Heart left ventricle (tissue), 13 donors: ENCODE results near the gene ELAVL3.

ENCODE experiments used
- POLR2A ChIP-seq, 2 donors: fragments of 450-650 bp; IDR thresholded peaks; one replicate each; pipeline ENCODE4 v1.6.1; 2017; ENCODE audit warnings: antibody characterized with exemption in 2 of 2, mild to moderate bottlenecking in 2 of 2, moderate library complexity in 2 of 2
- TF ChIP-seq, protein P1 (sequence below), 12 donors: fragments of 200-600 bp; sonication (generic) in 4 of 12; IDR thresholded peaks; one replicate each; pipeline versions ENCODE4 v1.5.0 to v1.8.0; 2018 to 2022; ENCODE audit warnings: antibody characterized with exemption in 12 of 12, mild to moderate bottlenecking in 5 of 12
- donor health status: ischemic (EF 13 %, LVEDD 7.1; RV severe dilation, severe dysfunction).
- donor health status: DM: no; HTN: yes; CAD: no.
- donor health status: DM: no; HTN: no; CAD: no.
- donor health status: ischemic (EF 25% LVEDD 6.9; RV normal size, moderate dysfunction).
- donor health status: ischemic (EF 25% LVEDD 5.7; RV mildly dilated, moderate dysfunction).
- donor health status: ischemic (EF 35%, LVEDD 5.7; RV mildly dilated, moderate dysfunction).
- donor health status: nonischemic (EF 11% LVEDD 7.7; RV severe dilation, severe dysfunction).
- donor health status: DM: yes; HTN: yes; CAD: no.
- donor health status: PGD.
- donor health status: ischemic (EF 29% LVEDD 5.4; RV normal size, mild dysfunction).
- donor health status: nonischemic (EF 23%, LVEDD 6.1; RV moderate dilation, normal function).

- TF ChIP-seq, protein P1, sequence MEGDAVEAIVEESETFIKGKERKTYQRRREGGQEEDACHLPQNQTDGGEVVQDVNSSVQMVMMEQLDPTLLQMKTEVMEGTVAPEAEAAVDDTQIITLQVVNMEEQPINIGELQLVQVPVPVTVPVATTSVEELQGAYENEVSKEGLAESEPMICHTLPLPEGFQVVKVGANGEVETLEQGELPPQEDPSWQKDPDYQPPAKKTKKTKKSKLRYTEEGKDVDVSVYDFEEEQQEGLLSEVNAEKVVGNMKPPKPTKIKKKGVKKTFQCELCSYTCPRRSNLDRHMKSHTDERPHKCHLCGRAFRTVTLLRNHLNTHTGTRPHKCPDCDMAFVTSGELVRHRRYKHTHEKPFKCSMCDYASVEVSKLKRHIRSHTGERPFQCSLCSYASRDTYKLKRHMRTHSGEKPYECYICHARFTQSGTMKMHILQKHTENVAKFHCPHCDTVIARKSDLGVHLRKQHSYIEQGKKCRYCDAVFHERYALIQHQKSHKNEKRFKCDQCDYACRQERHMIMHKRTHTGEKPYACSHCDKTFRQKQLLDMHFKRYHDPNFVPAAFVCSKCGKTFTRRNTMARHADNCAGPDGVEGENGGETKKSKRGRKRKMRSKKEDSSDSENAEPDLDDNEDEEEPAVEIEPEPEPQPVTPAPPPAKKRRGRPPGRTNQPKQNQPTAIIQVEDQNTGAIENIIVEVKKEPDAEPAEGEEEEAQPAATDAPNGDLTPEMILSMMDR (IDR thresholded peaks at IDR 0.05): no peak
- no peak for TF ChIP-seq POLR2A (IDR thresholded peaks at IDR 0.05)
Observed at GRCh38 chr19:11450570-11451326, 30.1 kb downstream of the ELAVL3 start.
